GM18520 (cell line): ENCODE results near the gene ARHGDIA.

Source experiments
- ATAC-seq: cut with Tn5 transposase; IDR thresholded peaks from one replicate; pipeline ENCODE4 v1.9.1; 2021; ENCODE audit not compliant: unreplicated experiment

ARHGDIA gene

DNA sequence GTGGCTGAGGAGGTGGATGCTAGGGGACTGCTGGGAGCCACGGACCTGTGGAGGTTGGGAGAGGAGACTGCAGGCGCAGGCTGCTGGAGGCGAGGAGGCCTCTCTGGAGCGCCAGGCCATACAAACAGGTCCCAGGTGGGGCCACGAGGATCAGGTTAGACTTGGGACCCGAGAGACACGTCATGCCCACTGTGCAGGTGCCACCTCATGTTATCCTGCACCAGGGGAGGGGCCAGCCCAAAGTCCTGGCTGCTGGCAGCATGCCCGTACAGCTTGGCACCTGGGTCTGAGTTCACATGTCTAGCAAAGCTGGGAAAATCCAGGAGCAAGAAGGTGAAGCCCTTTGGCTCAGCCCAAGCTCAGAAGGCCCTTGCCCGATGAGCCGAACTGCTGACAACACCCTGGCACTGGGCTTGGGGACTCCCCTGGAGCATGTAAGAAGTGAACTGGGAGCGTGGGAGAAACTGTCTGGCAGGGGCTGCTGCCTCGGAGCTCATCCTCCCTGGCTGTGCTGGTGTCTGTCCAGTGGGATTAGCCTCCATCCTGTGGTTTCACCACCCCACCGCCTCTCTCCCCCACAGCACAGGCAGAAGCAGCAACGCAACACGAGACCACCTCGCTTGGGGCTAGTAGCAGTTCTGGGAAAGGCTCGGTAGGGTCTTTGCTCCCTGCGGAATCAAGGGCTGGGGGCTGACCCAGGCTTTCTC, 5.3 kb downstream of the ARHGDIA start:
- no peak for ATAC-seq

- no peak for ATAC-seq
Observed at GRCh38 chr17:81865358-81865732, 5.8 kb downstream of the ARHGDIA start.

DNA sequence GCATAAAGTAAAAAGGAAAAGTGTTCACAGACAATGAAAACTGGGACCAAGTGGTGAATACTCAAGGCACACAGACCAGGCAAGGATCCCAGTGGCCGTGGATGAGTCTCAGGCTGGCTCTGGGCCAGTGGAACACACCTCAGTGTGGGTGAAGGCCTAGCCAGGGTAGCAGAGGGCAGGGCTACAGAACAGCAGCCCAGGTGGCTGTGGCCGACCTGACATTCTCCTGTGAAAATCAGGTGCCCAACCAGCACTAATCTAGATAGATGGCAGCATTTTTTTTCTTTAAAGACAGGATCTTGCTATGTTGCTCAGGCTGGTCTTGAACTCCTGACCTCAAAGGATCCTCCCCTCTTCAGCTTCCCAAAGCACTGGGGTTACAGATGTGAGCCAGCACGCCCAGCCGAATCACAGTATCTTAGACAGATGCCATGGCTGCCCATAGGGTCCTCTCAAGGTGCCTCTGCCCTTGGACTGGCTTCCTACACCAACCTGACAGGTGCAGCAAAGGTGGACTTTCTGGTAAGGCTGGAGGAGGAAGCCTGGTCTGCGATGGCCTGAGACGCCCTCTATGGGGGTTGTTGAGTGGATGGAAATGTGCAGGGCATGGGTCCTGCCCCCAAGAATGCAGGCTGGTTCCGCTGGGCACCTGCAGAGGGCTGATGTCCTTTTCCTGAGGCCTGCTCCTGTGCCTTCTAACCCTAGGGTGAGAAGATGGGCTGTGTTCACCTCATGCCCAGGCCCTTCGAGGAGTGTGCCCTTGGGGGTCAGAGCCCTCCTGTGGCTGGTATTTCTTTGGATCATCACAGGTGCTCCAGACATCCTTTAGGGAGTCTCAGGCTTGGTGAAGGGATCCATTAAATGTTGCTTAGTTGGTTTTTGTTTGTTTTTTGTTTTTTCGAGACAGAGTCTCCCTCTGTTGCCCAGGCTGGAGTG, 7.0 kb downstream of the ARHGDIA start:
- no peak for ATAC-seq

DNA sequence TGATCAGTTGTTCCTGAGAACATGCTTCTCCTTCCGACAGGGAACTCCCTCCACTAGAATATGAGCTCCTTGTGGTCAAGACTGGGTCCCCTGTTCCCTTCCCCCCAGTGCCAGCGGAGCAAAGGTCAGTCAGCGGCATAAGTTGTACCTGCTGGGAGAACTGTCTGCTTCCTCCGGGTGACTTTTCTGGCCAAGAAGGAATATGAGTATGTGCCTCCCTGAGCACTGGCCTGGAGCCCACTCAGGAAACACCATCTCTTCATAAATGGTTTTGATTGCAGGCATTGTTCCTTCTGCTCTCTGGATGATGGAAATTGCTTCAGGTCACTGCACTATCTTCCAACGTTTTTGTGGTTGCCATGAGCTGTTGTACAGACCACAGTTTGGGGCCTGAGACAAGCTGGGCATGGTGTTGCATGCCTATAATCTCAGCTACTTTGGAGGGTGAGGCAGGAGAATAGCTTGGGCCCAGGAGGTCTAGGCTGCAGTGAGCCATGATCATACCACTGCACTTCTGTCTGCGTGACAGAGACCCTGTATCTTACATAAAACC, 7.9 kb downstream of the ARHGDIA start:
- no peak for ATAC-seq

GRCh38 chr17:81860756-81861568, 10.2 kb downstream of the ARHGDIA start:
- ATAC-seq: peak; percentile 79

DNA sequence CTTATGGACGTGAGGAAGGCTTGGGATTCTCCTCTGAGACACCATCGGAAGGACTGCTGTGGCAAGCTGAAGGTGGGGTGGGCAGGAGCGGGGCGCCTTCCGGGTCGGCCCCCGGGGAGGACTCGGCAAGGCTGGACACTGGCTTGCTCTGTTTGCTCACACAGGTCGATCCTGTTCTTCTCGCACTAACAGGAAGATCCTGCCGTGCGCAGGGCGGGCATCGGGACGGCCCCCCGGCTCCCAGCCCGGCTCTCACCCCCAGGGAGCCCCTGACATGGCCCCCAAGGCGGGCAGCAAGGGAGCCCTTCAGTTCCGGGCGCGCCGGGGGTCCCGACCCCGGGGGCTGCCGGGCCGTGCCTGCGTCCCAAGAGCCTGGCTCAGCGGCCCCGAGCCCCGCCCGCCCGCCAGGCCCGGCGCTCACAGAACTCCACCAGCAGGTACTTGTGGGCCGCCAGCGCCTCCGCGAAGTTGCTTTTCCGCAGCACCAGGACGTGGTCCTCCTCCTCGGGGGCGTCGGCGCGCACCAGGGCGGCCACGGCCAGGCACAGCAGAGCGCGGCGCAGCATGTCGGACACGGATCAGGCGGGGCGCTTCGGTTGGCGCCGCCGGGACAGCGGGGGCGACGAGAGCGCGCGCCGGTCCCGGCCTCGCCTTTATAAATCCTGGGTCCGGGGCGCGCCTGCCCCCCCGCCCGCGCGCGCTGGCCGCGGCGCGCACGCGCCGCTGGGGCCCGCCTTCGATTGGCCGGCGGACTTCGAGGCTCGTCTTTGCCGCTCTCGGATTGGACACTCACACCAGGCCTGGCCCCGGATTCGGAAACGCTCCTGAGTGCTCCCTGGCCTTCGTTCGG, 11.0 kb downstream of the ARHGDIA start, which contains the start of gene P4HB:
P4HB (minus strand) TSS at position 630 of the 850 bp plus-strand sequence; CDS start at position 566, 64 bp downstream.
- no peak for ATAC-seq

DNA sequence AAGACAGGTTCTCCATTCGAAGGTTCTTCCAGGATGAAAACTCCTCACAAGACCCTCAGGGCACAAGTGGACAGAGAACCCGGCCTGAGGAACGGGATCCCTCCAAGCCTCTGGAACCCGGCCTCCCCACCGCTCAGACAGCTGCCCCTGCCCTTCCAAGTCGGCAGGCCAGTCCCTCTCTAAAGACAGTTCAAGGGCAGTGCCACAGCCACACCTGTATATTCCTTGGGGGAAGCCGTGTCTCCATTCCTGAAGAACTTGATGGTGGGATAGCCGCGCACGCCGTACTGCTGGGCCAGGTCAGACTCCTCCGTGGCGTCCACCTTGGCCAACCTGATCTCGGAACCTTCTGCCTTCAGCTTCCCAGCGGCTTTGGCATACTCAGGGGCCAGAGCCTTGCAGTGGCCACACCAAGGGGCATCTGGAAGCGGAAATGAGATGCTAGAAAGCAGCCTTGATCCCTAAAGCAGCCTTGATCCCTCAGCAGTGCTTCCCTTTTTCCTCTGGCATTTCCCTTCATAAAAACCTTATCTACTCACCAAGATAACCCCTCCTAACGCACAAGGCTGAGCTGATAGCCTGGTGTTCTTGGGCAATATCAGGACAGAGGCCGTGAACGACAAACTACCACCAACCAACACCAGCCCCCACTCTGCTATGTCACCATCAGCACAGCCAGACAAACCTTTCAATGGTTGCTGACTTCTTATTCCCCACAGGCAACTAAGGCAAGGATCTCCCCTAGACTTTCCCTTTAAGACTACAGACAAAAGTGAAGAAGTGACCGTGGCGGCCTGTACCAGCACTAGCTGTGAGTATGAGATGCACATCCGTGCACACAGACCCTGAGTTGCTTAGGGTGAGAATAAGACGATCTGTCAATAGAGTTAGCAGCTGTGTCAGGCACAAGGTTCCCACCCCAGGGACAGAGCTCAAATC, 11.9 kb downstream of the ARHGDIA start:
- ATAC-seq: no peak

DNA sequence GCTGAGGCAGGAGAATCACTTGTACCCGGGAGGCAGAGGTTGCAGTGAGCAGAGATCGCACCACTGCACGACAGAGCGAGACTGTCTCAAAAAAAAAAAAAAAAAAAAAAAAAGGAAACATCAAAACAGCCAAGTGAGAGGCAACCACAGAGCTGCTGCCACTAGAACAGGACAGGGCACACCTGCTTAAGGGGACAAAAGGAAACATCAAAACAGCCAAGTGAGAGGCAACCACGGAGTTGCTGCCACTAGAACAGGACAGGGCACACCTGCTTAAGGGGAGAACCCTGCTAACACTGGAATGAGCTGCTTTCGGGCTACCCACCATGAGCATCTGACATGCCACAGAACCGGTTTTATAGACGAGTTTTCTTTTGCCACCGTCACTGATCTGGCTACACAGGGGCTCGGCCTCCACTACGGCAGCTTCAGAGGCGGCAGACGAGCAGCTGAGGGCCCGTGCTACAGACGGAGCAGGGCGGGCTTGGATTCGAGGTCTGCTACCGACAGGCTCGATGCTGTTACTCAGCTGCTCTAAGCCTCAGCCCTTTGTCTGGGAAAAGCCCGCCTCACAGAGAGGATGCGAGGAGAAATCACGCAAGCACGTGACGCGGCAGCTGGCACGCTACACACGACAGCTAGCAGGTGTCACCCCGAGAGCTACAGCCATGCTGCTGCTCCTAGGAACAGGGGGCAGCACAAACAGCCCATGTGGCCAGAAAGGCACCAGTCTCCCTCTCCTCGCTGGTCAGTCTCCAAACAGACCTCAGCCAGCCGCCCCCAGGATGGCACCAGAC, 12.8 kb downstream of the ARHGDIA start:
- ATAC-seq: no peak

DNA sequence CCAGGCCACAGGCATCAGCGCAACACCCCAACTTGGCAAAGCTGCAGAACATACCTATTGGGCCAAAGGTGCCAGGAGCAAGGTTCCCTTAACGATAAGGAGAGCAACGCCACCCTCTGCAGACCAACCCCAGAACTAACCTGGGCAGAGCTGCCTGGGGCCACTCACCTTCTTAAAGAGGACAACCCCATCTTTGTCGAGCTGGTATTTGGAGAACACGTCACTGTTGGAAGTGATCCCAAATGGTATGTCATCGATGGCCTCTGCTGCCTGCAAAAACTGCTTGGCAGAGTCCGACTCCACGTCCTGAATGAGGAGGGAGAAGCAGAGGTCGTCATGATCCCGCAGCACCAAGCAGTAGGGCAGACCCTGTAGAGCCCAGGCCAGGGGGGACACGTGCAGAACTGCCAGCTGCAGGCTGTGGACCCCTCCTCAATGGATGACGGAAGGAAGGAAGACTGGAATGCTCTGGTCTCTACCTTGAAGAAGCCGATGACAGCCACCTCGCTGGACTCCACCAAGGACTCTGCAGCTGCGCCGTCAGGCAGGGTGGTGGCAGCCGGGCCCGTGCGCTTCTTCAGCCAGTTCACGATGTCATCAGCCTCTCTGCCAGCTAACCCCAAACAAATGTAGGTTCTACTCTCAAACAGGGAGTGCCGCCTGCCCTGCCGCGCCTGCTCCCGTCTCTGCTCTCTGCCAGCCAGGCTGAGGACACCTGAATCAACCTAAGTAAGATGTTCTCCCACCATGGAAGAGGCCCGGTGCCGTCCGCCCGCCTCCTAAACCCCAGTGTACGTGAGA, 16.0 kb downstream of the ARHGDIA start:
- ATAC-seq: no peak

GRCh38 chr17:81852237-81852636, 18.9 kb downstream of the ARHGDIA start:
- no peak for ATAC-seq

GRCh38 chr17:81851423-81851822, 19.7 kb downstream of the ARHGDIA start:
- ATAC-seq: no peak

DNA sequence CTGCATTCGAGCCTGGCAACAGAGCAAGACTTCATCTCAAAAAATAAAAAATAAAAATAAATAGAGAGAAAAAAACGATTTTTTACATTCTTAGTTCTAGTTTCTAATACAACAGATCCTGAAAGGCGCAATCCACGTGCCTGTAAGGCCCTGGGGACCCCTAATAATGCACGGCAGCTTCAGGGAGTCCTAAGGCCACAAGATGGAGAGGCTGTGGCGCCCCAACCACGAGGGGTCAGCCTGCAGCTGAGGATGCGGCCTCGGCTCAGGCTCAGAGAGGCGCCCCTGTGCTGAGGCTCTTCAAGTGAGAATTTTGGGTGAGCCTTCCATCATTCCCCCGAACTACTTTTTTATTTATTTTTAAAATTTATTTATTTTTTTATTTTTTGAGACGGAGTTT, 21.7 kb downstream of the ARHGDIA start:
- no peak for ATAC-seq

DNA sequence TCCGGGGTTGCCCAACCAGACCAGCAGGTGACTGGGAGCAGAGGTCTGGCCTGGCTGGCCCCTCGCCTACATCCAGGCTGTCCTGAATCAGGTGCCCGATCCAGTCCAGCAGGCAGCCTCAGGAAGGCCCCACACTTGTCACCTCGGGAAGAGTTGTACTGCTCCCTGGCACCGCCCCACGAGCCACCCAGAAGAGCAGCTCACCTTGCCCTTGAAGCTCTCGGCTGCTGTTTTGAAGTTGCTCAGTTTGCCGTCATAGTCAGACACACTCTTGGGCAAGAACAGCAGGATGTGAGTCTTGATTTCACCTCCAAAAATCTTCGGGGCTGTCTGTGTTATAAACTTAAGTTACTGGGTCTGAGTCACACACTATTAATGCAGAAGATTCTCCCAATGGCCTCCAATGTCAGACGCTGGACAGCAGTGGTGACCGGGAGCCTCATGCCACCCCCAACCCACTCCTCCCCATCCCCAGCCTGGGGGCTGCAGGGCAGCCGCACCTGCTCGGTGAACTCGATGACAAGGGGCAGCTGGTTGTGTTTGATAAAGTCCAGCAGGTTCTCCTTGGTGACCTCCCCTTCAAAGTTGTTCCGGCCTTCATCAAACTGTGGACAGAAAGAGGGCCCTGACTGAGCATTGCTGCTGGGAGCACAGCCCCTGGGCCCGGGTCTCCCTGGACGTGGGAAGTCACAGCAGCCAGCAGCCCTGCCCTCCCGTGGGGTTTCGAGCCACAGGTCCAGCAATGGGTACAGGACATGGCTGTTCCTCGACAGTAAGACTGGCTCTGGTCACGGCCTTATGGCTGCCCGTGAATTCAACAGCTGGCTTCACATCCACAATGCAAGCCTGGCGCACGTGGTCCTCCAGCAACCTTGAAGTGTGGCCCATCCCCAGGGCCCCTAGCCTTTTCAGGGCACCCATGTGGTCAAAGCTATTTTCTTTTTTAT, 24.1 kb downstream of the ARHGDIA start:
- ATAC-seq: no peak

DNA sequence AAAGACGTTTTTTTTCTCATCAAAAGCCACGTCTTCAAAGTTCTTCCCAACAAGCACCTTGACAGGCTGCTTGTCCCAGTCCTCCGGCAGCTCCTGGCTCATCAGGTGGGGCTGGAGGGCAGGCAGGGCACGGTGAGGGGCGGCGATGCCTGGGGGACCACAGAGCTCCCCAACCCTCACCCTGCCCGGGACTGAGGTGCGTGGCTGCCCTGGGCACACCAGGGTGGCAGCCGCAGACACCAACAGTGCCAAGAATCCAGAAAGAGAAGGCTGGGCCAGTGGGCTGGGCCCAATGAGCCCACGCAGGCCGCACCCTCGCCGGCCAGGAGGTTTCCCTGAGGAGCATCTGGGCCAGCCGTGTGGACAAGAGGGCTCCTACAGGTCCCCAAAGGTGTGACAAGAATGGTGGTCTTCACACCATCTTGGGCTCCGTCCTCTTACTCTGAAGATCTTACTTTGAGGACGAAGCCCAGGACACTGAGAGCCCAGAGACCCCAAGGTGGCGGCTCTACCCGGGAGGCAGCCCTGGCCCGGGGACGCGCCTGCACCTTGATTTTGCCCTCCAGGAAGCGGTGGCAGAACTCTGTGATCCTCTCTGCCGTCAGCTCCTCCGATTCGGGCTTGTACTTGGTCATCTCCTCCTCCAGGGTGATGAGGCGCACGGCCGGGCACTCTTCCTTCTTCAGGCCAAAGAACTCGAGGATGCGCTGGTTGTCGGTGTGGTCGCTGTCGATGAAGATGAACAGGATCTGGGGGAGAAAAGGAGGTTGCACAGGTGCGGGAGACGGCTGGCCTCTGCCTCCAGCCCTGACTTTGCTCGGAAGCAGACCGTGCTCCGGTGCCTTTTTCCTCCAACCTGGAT, 25.0 kb downstream of the ARHGDIA start:
- ATAC-seq: no peak

GRCh38 chr17:81845361-81845760, 25.8 kb downstream of the ARHGDIA start:
- no peak for ATAC-seq
